Motor neuron (in vitro differentiated cells): Measurements from ENCODE around the gene USHBP1. TPM values are rescaled to one million over a fixed set of nuclear protein-coding genes. Genes with fewer than 3 reads are reported as not detected.

Experiments
- ATAC-seq, 8 experiments: fragments of 200-7000 bp; cut with Tn5 transposase; replicated peaks in 6 of 8; 2 replicates each; pipeline ENCODE4 v1.8.0; 2021; ENCODE audit warnings: mild to moderate bottlenecking in 8 of 8, moderate library complexity in 8 of 8
- H3K27ac ChIP-seq, 2 donors: fragments of 250-450 bp; sonication (Bioruptor Pico); 2 replicates each; pipeline ENCODE4 v1.9.0; 2021; ENCODE audit warnings: antibody characterized with exemption in 2 of 2, mild to moderate bottlenecking in 2 of 2, moderate library complexity in 1 of 2
- H3K4me1 ChIP-seq, 2 donors: fragments of 250-450 bp; sonication (Bioruptor Pico); replicated peaks in 1 of 2; 2 replicates each; pipeline ENCODE4 v1.6.1; 2021; ENCODE audit warnings: antibody characterized with exemption in 2 of 2, mild to moderate bottlenecking in 2 of 2, moderate library complexity in 1 of 2
- H3K4me3 ChIP-seq, 5 donors: fragments of 250-450 bp; sonication (Bioruptor Pico); 2 replicates each; pipeline ENCODE4 v1.9.0; 2021; ENCODE audit warnings: antibody characterized with exemption in 5 of 5, mild to moderate bottlenecking in 5 of 5, moderate library complexity in 4 of 5
- WGBS, 10 experiments: fragments of 450-650 bp; shearing (Covaris generic); methylation state at CpG; one replicate each; pipeline ENCODE4 v1.0.0; 2022; 5-methylcytosine and 5-hydroxymethylcytosine counted together
- in situ Hi-C, 9 experiments: fragments of 400-800 bp; cut with MboI; loops; one replicate each; pipeline ENCODE4 v1.15.0; 2021; ENCODE audit warnings: low sequenced_read_pairs in 9 of 9, low pct_unique_long_range_greater_than_20kb in 2 of 9; ENCODE audit not compliant: unreplicated experiment in 9 of 9
- total RNA-seq, 8 experiments: library from RNA; unstranded; fragments of 300-600 nt; gene quantifications; 2 replicates each; pipeline versions ENCODE4 v1.2.3 to v1.2.4, GENCODE V29; 2022

Gene USHBP1
- total RNA-seq, 8 experiments from 2014 or later: 0.07 to 0.59 (median 0.27) TPM; not detected in 1

DNA sequence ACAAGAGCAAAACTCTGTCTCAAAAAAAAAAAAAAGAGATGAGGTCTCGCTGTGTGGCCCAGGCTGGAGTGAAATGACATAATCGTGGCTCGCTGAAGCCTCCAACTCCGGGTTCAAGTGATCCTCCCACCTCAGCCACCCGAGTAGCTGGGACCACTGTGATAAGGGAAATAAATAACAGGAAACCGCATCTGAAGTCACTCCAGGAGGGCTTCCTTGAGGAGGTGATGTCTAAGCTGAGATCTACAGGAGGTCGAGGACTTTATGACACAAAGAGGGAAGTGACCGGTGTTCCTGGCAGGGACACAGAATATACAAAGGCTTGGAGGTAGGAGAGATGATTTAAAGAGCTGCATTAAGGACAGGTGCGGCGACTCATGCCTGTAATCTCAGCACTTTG lies 9.9 kb downstream of the USHBP1 start:
- no peak overlapping the region for H3K27ac ChIP-seq
- in situ Hi-C loops: no loop called here
- ATAC-seq: no peak
- no peaks in the 10 kb centered on the region for H3K4me1 ChIP-seq
- 40 to 97% (median 87%) methylated on average over 2 to 9 of the region's 10 CpGs; no CpG with 5 or more reads in 1 of the 10 experiments for WGBS, 10 experiments
- H3K4me3 ChIP-seq: no peak overlapping the region

DNA sequence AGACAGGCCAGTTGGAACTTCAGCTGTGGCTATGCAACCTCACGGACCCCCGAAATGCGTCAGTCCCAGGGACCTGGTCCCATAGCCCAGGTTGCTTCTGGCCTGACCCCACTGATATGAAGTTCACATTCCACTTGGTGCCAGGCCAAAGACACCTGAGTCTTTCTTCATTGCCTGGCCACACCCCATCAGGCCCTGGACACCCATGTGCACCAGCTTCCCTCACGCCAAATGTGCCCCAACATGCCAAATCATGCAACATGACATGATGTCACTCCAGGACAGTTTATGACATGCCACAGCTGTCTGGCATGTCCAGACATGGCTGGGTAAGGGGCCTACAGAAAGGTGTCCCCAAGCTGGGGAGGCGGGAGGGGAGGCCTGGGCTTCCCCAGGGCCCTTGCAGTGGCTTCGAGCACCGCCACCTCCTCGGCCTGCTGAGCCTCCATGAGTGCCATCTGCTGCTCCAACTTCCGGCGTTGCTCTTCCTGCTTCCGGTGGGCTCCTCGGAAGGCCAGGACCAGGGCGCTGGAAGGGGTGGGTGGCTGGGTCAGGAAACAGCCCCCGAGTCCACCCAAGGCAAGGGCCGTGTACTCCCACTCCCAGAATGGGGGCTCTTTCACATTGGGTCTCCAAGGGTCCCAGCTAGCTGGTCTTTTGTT lies 14.5 kb downstream of the USHBP1 start:
- no peak for ATAC-seq
- H3K4me1 ChIP-seq: peaks cover 19 to 22% of the 10 kb centered on the region in 2 donors
- H3K27ac ChIP-seq: no peak overlapping the region
- no peak overlapping the region for H3K4me3 ChIP-seq
- 88 to 100% (median 98%) methylated on average over 2 to 11 of the region's 15 CpGs; no CpG with 5 or more reads in 4 of the 10 experiments for WGBS, 10 experiments
- in situ Hi-C loops: no loop called here

DNA sequence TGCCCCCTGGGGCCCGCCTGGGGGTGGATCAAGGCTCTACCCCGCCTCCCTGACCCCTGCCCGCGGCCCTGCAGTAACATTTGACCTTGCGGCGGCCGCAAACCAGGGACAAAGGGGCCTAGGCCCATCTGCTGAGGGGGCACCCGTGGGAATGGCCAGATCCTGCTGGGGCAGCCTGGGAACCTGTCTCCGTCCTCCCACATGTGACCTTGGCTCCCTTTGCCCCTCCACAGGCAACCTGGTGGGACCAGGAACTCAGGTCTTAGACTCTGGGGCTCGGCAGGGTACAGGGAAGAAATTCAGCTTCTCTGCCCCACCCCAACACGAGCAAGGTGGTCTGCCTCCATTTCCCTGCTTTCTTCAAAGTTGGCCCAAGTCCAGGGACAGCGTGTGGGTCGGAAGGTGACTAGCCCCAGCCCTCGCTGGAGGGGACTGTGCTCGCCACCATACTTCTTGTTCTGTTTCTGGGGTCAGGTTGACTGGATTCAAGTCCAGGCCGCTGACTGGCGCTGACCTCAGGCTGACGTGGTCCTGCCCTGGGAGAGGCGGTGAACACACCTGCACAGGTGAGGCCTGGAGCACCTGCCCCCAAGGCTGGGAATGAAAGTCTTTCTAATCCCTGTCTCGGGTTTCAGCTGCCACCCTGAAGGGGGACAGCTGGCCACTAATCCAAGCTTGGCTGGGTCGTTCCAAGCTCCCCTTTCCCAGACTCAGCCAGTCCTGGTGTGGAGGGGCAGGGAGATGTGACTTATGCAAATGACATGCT lies 16.4 kb downstream of the USHBP1 start:
- Histone ChIP-seq H3K4me1 (peaks cover 23 to 24% of the 10 kb centered on the region in 2 donors), H3K4me3 (no peak overlapping the region), H3K27ac (peak overlapping the region in 1 of 2 donors; percentile 84)
- ATAC-seq: peak in 1 of 8 experiments; percentile 7
- in situ Hi-C loops: no loop called here
- 80 to 84% methylated on average over 2 to 7 of the region's 21 CpGs; no CpG with 5 or more reads in 8 of the 10 experiments for WGBS, 10 experiments

DNA sequence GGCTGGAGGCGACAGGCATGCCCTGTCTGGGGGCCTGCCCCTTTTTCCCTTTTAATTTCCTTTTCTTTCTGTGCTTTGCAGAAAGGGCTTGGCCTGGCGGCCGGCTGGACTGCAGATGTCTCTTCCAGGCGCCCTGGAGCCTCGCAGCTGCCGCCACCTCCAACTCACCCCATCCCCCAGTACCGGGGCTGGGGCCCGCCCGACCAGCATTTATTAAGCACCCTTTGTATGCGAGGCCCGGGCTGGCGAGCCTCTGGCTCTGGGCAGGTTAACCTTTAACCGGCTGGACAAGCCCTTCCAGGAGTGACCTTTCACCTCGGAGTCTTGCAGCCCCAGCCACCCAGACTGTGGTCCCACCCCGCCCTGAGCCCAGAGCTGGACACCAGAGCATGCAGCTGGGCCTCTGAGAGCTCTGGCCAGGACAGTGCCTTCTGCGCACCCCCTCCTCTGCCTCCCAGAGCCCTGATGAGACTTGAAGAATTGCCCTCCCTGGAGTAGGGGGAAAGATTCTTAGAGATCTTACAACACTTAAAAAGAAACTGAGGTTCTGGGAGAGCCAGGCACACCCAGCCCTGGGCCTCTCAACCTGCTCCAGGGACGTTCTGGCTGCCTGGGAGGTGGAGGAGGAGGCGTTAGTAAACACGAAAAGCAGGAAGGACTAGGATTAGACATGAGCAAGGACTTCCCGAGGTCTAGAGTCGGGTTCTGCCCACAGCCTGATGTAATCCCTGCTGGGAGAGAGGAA lies 17.7 kb downstream of the USHBP1 start:
- 0 to 28% (median 7%) methylated on average over 1 to 9 of the region's 21 CpGs; no CpG with 5 or more reads in 3 of the 10 experiments for WGBS, 10 experiments
- peak overlapping the region; percentile 80 to 84 for H3K27ac ChIP-seq

DNA sequence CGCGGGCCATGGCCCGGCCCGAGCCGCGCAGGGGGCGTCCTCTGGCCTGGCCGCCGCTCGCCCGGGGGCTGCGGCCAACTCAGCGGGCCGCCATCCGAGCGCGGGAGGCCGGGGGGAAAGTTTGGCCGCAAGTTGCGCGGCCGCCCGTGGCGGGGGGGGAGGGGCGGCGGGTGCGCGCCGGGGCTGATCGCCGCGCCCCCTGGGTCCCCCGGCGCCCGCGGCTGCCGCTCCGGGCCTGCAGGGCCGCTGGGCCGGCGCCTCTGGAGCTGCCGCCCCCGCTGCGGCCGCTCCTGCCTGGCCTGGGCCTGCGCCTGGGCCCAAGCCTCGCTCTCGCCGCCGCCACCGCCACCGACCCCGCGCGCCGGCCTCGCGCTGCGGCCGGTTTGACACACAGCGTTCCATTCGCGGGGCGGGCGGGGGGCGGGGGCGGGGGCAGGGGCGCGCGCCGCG lies 19.0 kb downstream of the USHBP1 start, which contains the start of gene NR2F6:
Gene NR2F6 (minus strand): TSS at position 385 of the 450 bp plus-strand sequence. CDS start 699 bp downstream, outside the sequence.
- in situ Hi-C loops: no loop called here
- peak within 1 kb of the TSS; percentile 57 to 89 (median 61) for H3K4me3 ChIP-seq
- peaks cover 25 to 32% of the 10 kb centered on the region in 2 donors for H3K4me1 ChIP-seq
- peak in 5 of 8 experiments; percentile 0 to 3 (median 1) for ATAC-seq
- peak within 1 kb of the TSS; percentile 80 to 86 for H3K27ac ChIP-seq
- WGBS, 10 experiments: no CpG with 5 or more reads among the region's 72 CpGs

More for the DNA sequence above, 17.7 kb downstream of the USHBP1 start:
- in situ Hi-C loops: no loop called here
- H3K4me3 ChIP-seq: peak overlapping the region; percentile 57 to 89 (median 61)
- peak in 3 of 8 experiments; percentile 41 to 53 (median 49) for ATAC-seq
- peaks cover 23 to 32% of the 10 kb centered on the region in 2 donors for H3K4me1 ChIP-seq

DNA sequence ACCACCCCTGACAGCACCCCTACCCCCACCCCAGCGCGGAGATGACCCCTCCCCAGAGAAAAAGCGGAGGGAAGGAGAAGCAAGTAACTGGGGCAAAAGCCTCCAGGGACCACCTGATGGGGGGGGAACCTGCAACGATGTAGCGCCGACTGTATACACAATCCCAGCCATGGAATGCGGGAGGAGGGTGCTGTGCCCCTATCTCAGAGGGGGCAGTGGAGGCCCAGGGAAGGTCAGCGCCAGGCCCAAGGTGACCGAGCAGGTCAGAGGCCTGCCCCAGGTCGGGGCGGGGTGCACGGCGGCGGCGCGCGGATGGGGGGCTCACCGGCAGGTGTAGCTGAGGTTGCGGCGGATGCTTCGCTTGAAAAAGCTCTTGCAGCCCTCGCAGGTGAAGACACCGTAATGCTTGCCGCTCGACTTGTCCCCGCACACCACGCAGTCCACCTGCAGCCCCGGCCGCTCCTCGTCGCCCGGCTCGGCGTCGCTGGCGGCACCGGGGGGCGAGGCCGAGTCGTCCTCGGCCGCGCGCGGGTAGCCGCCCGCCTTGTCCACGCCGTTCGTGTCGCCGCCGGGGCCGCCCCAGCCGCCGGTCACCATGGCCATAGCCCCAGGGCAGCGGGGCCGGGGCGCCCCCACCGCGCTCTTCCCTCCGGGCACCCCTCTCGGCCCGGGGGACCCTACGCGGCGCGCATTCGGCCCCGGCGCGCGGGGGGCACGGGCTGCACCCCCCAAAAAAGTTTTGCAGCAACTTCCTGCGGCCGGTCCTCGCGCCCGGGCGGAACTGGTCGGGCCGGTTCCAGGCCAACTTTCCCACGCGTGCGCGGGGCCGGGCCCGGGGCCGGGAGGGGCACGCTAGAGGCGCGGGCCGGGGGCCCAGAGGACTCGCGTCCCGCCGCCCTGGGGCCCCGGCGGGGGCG lies 19.7 kb downstream of the USHBP1 start:
- peak overlapping the region; percentile 80 to 86 for H3K27ac ChIP-seq
- WGBS, 10 experiments: 0% methylated on average over 1 to 6 of the region's 100 CpGs; no CpG with 5 or more reads in 7 of the 10 experiments
- peak overlapping the region; percentile 57 to 89 (median 61) for H3K4me3 ChIP-seq
- peaks cover 32 to 38% of the 10 kb centered on the region in 2 donors for H3K4me1 ChIP-seq
- ATAC-seq: peak in 1 of 8 experiments; percentile 1
- in situ Hi-C loops: no loop called here

DNA sequence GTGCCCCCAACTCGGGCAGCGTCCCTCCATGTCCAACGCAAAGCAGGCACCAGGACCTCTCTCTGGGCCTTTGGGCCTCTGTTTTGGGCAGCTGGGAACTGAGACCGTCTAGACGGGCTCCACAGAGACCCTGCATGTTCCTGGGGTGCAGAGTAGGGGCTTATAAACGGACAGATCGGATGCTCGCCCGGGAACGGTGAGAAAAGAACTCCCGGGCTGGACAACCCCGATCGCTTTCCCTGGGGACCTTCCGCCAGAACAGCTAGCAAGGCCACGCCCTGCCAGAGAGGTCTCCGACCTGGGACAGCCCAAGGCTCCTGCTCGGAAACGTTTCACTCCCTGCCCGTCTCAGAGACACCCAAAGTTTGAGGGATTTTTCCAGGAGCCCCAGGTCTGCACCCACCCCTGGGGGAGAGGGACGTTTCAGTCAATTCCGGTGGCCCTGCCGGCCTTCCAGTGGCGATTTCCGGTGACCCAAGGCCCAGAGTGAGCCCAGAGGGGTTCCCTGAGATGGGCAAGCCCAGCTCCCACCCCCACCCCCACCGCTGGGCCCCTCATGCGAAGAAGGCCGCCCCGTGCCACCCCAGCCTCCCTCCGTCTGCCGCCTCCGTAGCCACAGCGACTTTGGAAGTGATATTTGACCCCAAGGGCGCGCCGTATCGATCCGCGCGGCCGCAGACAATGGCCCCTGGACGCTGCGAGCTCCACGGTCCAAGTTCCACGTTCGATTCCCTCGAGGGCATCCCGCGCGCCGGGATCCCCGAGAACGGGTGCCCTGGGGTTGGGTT lies 20.5 kb downstream of the USHBP1 start:
- 0% methylated on average over 1 to 9 of the region's 52 CpGs; no CpG with 5 or more reads in 7 of the 10 experiments for WGBS, 10 experiments
- in situ Hi-C loops: no loop called here
- peak overlapping the region; percentile 20 to 86 for H3K27ac ChIP-seq
- peak in 5 of 8 experiments; percentile 4 to 29 (median 19) for ATAC-seq
- peaks cover 33 to 38% of the 10 kb centered on the region in 2 donors for H3K4me1 ChIP-seq
- peak overlapping the region; percentile 57 to 89 (median 61) for H3K4me3 ChIP-seq

DNA sequence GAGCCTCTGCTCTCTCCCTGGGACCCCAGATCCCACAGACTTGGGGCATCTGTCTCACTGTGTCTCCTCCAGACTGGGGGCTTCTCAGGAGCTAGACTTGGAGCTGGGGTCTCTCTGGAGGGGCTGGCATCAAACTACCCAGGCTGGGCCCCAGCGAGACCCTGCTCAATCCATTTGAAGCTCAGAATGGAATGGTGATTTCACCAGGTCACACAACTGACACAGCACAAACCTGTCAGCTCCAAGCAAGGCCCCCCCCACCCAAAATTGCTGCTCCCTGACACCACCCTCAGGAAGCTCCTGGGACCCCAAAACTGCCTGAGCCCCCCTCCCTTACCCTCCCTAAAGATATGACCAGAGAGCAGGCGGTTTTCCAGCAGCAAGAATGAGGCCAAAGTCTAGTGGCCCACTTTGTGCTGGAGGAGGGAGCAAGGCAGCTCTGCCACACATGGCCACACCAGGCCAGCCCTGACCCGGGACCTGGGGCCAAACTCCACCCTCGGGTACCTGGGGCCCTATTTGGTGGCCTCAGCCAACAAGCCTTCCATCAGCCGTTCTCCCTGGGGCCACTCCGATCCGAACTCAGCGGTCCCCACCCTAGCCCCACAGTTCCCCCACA lies 21.2 kb downstream of the USHBP1 start:
- H3K4me1 ChIP-seq: peaks cover 30 to 35% of the 10 kb centered on the region in 2 donors
- H3K4me3 ChIP-seq: peak overlapping the region; percentile 57 to 89 (median 61)
- peak overlapping the region in 1 of 2 donors; percentile 86 for H3K27ac ChIP-seq
- no peak for ATAC-seq
- in situ Hi-C loops: no loop called here
- no CpG with 5 or more reads among the region's 8 CpGs for WGBS, 10 experiments

DNA sequence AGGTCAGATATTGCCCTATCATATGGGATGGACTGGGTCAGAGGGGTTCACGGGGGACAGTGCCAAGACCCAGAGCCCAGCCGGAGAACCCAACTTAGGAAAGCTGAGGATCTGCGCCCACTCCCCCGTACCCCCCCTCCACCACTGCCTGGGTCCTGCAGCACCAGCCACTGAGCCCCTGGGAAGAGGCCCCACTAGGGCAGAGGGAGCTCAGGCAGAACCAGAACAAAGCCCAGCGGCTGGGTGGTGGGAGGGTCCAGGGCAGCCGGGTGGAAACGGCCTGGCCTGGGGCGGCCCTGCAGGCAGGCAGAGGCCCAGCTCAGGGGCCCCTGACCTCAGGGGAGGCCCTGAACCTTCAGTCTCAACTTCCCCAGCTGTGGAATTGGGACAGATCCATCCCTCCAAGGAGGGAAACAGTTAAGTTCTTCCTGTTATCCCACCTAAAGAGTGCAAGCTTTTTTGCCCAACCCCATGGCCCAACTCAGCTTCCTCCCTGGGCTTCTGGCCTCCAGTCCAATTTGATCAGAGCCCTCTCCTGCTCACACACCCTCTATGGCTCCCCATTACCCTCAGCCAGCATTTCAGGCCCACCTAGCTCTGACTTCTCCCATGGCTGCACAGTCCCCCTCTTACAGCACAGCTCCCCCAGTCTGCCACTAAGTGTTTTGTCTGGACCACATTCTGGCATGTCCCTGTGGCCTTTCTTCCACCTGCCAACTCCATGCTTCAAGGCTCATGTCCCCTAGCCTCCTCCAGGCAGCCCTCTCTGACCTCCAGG lies 21.9 kb downstream of the USHBP1 start:
- Histone ChIP-seq H3K4me3 (peak overlapping the region in 1 of 5 donors; percentile 60), H3K27ac (no peak overlapping the region)
- no CpG with 5 or more reads among the region's 8 CpGs for WGBS, 10 experiments

DNA sequence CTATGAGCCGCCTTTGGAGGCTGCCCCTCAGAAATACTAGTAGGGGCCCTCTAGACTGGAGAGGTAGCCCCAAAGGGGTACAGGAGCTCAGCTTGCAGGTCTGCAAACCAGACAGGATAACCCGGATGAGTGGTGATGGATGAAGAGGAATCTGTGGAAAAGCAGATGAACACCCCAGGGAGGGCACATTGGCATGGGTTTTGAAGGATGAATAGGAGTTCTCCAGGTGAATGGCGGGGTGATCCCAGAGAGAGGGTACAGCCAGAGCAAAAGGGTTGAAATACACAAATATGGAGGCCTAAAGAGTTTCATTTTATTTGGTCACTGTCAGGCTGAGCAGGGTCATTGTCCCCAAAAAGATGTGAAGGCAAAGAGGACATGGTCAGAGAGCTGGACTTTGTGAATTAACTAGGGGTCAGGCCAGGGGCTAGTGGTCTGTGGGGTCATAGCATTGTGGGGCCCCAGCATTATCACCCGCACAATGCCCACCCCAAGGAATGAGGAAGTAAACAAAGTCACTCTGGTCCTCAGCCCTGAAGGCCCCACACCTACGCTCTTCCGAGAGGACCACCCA lies 23.6 kb downstream of the USHBP1 start:
- no peak for ATAC-seq
- in situ Hi-C loops: no loop called here
- Histone ChIP-seq H3K4me3 (no peak overlapping the region), H3K4me1 (peaks cover 22 to 24% of the 10 kb centered on the region in 2 donors), H3K27ac (peak overlapping the region in 1 of 2 donors; percentile 13)
- WGBS, 10 experiments: 33 to 100% (median 93%) methylated on average over 1 to 4 of the region's 6 CpGs; no CpG with 5 or more reads in 2 of the 10 experiments

More for the DNA sequence above, 21.9 kb downstream of the USHBP1 start:
- ATAC-seq: no peak
- H3K4me1 ChIP-seq: peaks cover 25 to 28% of the 10 kb centered on the region in 2 donors
- in situ Hi-C loops: no loop called here
